ENCODE data around the gene IQGAP1.

IQGAP1 gene

GRCh38 chr15:90460142-90460824 lies 72.2 kb downstream of the IQGAP1 start:
- TF ChIP-seq ZNF521 (tag by site-specific recombination; IDR thresholded peaks at IDR 0.05) (no peak), ZNF677 (tag by site-specific recombination; IDR thresholded peaks at IDR 0.05) (peak; percentile 99)
- Histone ChIP-seq H3K27ac (ENCODE audit: extremely low read depth, low read depth, low read length) (no peak overlapping the region), H3K4me3 (ENCODE audit: low read depth, low read length) (no peak overlapping the region), H3K4me1 (ENCODE audit: control insufficient read depth, insufficient read depth, low read length) (peaks cover 6% of the 10 kb centered on the region), H3K36me3 (ENCODE audit: control insufficient read depth in 2 of 2, insufficient read depth in 1 of 2, low read length in 2 of 2) (peaks cover 15 to 34% of the 10 kb centered on the region in 2 experiments; a peak in 2 of 3 replicates), H3K9me3 (ENCODE audit: control insufficient read depth, insufficient read depth, low read depth, low read length) (no peaks in the 10 kb centered on the region)
- ChIA-PET POLR2A (interaction anchor here (2.7 kb wide), 1 partner anchor 73 kb away, joined by 5 read pairs; the partner anchor contains the start of gene IQGAP1), CTCF (interaction anchor here (0.6 to 2.9 kb wide), 5 partner anchors 9 to 141 kb away, joined by 3 to 11 read pairs (median 4); no protein-coding TSS in a partner anchor)

- TF ChIP-seq ZBTB21 (tag by site-specific recombination; IDR thresholded peaks at IDR 0.05) (peak; percentile 61; the same call in 1 of the 2 replicates), ZNF366 (tag by site-specific recombination; conservative IDR thresholded peaks at IDR 0.05) (peak; percentile 68), ZNF549 (tag by site-specific recombination; IDR thresholded peaks at IDR 0.05) (no peak), PRDM1 (tag by site-specific recombination; IDR thresholded peaks at IDR 0.05) (peak; percentile 89), SCRT2 (tag by site-specific recombination; IDR thresholded peaks at IDR 0.05) (peak; percentile 69), ZNF645 (tag by site-specific recombination; IDR thresholded peaks at IDR 0.05) (no peak), ZNF629 (tag by site-specific recombination; IDR thresholded peaks at IDR 0.05) (peak; percentile 95), BCL11A (tag by site-specific recombination; IDR thresholded peaks at IDR 0.05; ENCODE audit: low read depth) (0 out of 2 replicates have a peak, but pooled peaks have one; percentile 25), ZBTB44 (tag by site-specific recombination; IDR thresholded peaks at IDR 0.05) (no peak), KLF8 (tag by site-specific recombination; IDR thresholded peaks at IDR 0.05) (peak; percentile 23; the same call in 1 of the 2 replicates), ZBTB17 (tag by site-specific recombination; IDR thresholded peaks at IDR 0.05) (no peak), ZNF132 (tag by site-specific recombination; IDR thresholded peaks at IDR 0.05; ENCODE audit: borderline replicate concordance) (no peak), ZEB2 (tag by site-specific recombination; IDR thresholded peaks at IDR 0.05) (peak; percentile 27; the same call in 1 of the 2 replicates), ZNF639 (tag by site-specific recombination; IDR thresholded peaks at IDR 0.05) (0 out of 2 replicates have a peak, but pooled peaks have one; percentile 63)
- H3K27ac ChIP-seq (ENCODE audit: extremely low read depth, low read depth, low read length) = no peak overlapping the region
- peaks cover 15% of the 10 kb centered on the region for H3K4me1 ChIP-seq (ENCODE audit: control insufficient read depth, insufficient read depth, low read length)
- ChIA-PET POLR2A (interaction anchor here (1.6 kb wide), 1 partner anchor 75 kb away, joined by 4 read pairs; the partner anchor contains the start of gene IQGAP1), CTCF (interaction anchor here (0.5 to 5.1 kb wide), 4 partner anchors 19 to 162 kb away, joined by 3 to 44 read pairs (median 4); no protein-coding TSS in a partner anchor)
- H3K9me3 ChIP-seq (ENCODE audit: control insufficient read depth, insufficient read depth, low read depth, low read length) = no peaks in the 10 kb centered on the region
- peaks cover 9 to 27% of the 10 kb centered on the region in 2 experiments; a peak in 2 of 3 replicates for H3K36me3 ChIP-seq (ENCODE audit: control insufficient read depth in 2 of 2, insufficient read depth in 1 of 2, low read length in 2 of 2)
- no peak overlapping the region for H3K4me3 ChIP-seq (ENCODE audit: low read depth, low read length)
Observed at GRCh38 chr15:90463381-90463780, 75.3 kb downstream of the IQGAP1 start.

All from HEK293 (cell line).